Ovary (tissue), 9 donors: ENCODE measurements around the gene THAP11. TPM values are rescaled to one million over a fixed set of nuclear protein-coding genes. Genes with fewer than 3 reads are reported as not detected.

Experiments used
- DNase-seq, 5 donors: peaks; one replicate each; pipeline ENCODE4 v3.0.0-alpha.2; 2019 to 2020
- H3K27ac ChIP-seq, 2 donors: fragments of 200-600 bp; one replicate each; pipeline versions ENCODE4 v1.5.1 to v1.8.0; 2019 to 2022
- H3K27me3 ChIP-seq: fragments of 200-600 bp; one replicate; pipeline ENCODE4 v1.8.0; 2022
- H3K36me3 ChIP-seq: fragments of 200-600 bp; sonication (generic); one replicate; pipeline ENCODE4 v1.5.1; 2019
- H3K4me1 ChIP-seq: one replicate; pipeline ENCODE4 v1.8.1; 2013; ENCODE audit warnings: mild to moderate bottlenecking, moderate library complexity; ENCODE audit not compliant: insufficient read depth
- H3K4me3 ChIP-seq: fragments of 200-600 bp; sonication (generic); one replicate; pipeline ENCODE4 v1.5.1; 2017
- H3K9me3 ChIP-seq, 2 donors: fragments of 200-600 bp in 1 of 2; sonication (generic) in 1 of 2; one replicate each; pipeline versions ENCODE4 v1.5.1 to v1.8.1; 2013 to 2019; ENCODE audit warnings: mild to moderate bottlenecking in 1 of 2, moderate library complexity in 1 of 2
- EP300 ChIP-seq: sonication (generic); formaldehyde crosslinking; IDR thresholded peaks from one replicate; pipeline ENCODE4 v1.6.1; 2017; ENCODE audit warnings: antibody characterized with exemption
- POLR2A ChIP-seq: fragments of 450-650 bp; IDR thresholded peaks from one replicate; pipeline ENCODE4 v1.6.1; 2017; ENCODE audit warnings: antibody characterized with exemption, mild to moderate bottlenecking, moderate library complexity
- WGBS, 3 donors: extraction: QIAGEN DNeasy Blood & Tissue Kit in 1 of 3; methylation state at CpG; one replicate each; pipeline versions ENCODE4 v1.1.5 to v1.1.7; 2013 to 2017; 5-methylcytosine and 5-hydroxymethylcytosine counted together
- intact Hi-C, 4 donors: fragments of 100-400 bp; cut with DNase I; formaldehyde crosslinking; loops; one replicate each; pipeline versions ENCODE4 v1.11.0 to v1.15.1; 2022 to 2023
- polyA plus RNA-seq, 2 donors: library from polyadenylated mRNA; stranded (reverse); fragments of 200-250 nt in 1 of 2; fragments of 350-450 nt in 1 of 2; fragmentation: Illumina TruSeq in 1 of 2; extraction: RNeasy Lipid Tissue Mini Kit (QIAGEN cat#74804) in 1 of 2; gene quantifications; one replicate each; pipeline ENCODE4 v1.2.3, GENCODE V29; 2013 to 2014
- total RNA-seq, 7 donors: library from RNA; depleted of rRNA in 2 of 7; stranded (reverse); fragments of >200 nt in 2 of 7; fragmentation: NEBNext Ultra II Directional in 3 of 7; extraction: Animal tissue kit (Norgen Biotek cat#: 25700) in 3 of 7; gene quantifications; one replicate each; pipeline versions ENCODE4 v1.1.0 to v1.2.4, GENCODE V29; 2016 to 2023
- TF ChIP-seq, protein P1 (sequence below), 3 donors: fragments of 450-650 bp in 2 of 3; fragments of 200-600 bp in 1 of 3; IDR thresholded peaks; one replicate each; pipeline versions ENCODE4 v1.5.1 to v1.8.0; 2016 to 2022; ENCODE audit warnings: antibody characterized with exemption in 3 of 3, mild to moderate bottlenecking in 1 of 3
- donor health status: DM: no; HTN: no; CAD: no; lungs with moderate emphysema.
- donor health status: DM: no; HTN: no; CAD: no.
- donor health status: Bipolar disorder and iron deficiency.
- donor health status: DM: yes; HTN: yes; CAD: no.
- donor health status: DM: no; HTN: no; CAD: no.
- donor health status: DM: yes; HTN: yes; CAD: no.

Gene THAP11
- total and polyA plus RNA-seq, 9 donors, result 17.3 to 59.7 (median 42.9) TPM

DNA sequence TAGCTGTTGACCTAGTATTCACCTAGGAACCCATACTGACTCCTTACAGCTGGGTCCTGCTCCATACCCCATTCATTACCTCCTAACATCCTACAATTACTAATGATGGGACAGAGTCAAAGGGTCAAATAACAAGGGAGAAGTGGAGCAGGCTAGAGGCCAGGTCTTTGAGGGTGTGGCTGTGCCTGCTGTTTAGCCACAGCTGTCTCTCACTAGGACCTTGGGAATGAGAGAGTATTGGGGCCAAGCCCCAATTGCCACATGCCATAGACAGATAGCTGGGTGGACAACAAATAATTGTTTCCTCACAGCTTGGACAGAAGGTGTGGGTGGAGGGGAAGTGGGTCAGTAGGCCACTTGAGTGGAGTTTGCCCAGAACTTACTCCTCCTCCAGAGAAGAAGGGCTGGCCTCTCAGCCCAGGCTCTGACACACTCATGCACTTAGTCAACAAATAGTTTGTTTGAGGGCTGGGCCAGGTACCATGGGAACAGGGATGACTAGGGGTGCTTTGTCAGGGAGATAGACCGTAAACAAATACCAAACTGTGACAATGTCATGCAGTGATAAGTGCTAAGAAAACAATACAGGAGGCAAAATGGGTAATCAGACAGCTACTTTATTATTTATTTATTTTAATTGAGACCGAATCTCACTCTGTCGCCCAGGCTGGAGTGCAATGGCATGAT lies 15.6 kb downstream of the THAP11 start:
- no peak overlapping the region for H3K27ac ChIP-seq
- peaks cover 19% of the 10 kb centered on the region for H3K4me1 ChIP-seq
- no peak overlapping the region for H3K4me3 ChIP-seq
- WGBS, 3 donors, result 68 to 80% (median 78%) methylated on average over 3 of the region's 3 CpGs
- H3K36me3 ChIP-seq, result no peaks in the 10 kb centered on the region
- intact Hi-C loops, result no loop called here
- H3K9me3 ChIP-seq, result no peaks in the 10 kb centered on the region
- no peaks in the 10 kb centered on the region for H3K27me3 ChIP-seq
- TF ChIP-seq, protein P1, sequence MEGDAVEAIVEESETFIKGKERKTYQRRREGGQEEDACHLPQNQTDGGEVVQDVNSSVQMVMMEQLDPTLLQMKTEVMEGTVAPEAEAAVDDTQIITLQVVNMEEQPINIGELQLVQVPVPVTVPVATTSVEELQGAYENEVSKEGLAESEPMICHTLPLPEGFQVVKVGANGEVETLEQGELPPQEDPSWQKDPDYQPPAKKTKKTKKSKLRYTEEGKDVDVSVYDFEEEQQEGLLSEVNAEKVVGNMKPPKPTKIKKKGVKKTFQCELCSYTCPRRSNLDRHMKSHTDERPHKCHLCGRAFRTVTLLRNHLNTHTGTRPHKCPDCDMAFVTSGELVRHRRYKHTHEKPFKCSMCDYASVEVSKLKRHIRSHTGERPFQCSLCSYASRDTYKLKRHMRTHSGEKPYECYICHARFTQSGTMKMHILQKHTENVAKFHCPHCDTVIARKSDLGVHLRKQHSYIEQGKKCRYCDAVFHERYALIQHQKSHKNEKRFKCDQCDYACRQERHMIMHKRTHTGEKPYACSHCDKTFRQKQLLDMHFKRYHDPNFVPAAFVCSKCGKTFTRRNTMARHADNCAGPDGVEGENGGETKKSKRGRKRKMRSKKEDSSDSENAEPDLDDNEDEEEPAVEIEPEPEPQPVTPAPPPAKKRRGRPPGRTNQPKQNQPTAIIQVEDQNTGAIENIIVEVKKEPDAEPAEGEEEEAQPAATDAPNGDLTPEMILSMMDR (IDR thresholded peaks at IDR 0.05), result no peak
- no peak for TF ChIP-seq EP300
- no peak for TF ChIP-seq POLR2A
- DNase-seq, result peak in 1 of 5 donors; percentile 80

DNA sequence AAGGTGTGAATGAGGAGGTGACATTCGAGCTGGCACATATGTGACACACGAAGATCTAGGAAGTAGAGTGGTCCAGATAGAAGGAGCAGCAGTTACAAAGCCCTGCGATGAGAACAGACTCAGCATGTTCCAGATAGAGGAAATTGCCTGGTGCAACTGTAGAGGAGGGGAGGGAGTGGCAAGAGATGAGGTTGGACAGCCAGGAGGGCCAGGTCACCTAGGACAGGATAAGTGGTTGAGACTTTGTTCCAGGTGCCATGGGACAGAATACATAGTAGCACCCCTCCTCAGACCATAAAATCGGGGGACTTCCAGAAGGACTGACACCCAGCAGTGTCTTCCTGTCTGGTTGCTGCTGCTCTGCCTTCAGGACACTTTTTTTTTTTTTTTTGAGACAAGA lies 16.4 kb downstream of the THAP11 start:
- TF ChIP-seq, protein P1 (IDR thresholded peaks at IDR 0.05), result no peak
- TF ChIP-seq POLR2A, result no peak
- no peak for TF ChIP-seq EP300
- Histone ChIP-seq H3K36me3 (no peaks in the 10 kb centered on the region), H3K4me3 (no peak overlapping the region), H3K9me3 (no peaks in the 10 kb centered on the region), H3K27ac (no peak overlapping the region), H3K4me1 (peaks cover 19% of the 10 kb centered on the region), H3K27me3 (no peaks in the 10 kb centered on the region)
- intact Hi-C loops, result no loop called here
- 87 to 89% (median 87%) methylated on average over 4 of the region's 4 CpGs for WGBS, 3 donors
- DNase-seq, result no peak

DNA sequence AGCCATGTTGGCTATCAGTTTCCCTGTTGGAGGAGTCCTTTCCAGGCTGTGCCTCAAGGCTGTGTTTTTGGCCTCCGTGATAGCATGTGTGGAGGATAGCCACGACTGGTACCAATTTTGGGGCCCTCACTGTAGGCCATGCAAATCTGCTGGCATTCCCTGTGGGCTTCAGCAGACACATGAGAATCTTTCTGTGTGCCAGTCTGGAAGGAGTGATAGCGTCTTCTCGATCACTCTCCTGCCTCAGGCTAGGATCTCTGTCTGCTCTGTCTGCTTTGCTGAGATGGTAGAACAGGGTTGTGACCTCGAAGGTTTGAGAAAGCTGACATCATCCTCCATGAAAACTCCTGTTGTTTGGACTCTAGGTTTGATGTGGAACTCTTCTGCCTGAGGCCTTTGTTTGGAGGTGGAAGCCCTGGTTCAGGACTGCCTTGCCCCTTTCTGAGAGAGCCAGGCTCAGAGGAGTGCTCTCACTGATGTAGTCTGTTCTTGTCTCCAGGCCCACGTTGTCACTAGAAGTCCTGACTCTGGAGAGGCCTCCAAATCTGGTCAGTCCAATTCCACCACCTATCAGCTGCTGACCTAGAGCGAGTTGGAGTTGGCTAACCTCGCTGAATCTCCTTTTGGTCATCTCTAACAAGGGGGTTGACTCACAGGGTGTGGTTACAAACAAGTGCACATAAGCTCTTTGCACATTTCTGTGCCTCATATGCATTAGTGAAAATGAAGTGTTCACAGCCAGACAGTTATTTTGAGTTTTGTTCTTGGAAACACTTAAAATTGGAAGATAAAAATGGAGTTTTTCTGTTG lies 18.7 kb downstream of the THAP11 start:
- intact Hi-C loops, result no loop called here
- TF ChIP-seq EP300, result no peak
- TF ChIP-seq POLR2A, result no peak
- TF ChIP-seq, protein P1 (IDR thresholded peaks at IDR 0.05), result no peak
- H3K4me3 ChIP-seq, result no peak overlapping the region
- no peak for DNase-seq
- no peaks in the 10 kb centered on the region for H3K9me3 ChIP-seq
- peaks cover 10% of the 10 kb centered on the region for H3K4me1 ChIP-seq
- H3K36me3 ChIP-seq, result no peaks in the 10 kb centered on the region
- WGBS, 3 donors, result 81 to 86% (median 81%) methylated on average over 8 of the region's 8 CpGs
- H3K27me3 ChIP-seq, result no peaks in the 10 kb centered on the region
- no peak overlapping the region for H3K27ac ChIP-seq

DNA sequence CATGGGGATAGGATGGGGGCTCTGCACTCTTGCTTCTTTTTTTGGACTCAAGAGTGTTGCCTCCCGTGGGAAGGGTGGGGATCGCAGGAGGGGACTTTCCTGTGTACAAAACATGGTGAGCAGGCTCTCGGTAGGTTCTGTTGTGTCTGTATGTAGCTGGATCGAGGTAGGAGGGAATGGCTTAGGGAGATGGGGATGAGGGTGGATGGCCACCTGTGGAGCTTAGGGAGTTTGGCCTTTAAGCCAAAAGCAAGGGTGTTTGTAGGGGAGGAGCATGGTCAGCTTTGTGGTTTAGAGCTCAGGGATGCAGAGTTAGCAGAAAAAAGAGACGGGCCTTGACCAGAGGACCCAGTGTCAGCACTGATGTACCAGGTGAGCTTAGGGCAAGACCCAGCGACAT lies 19.8 kb downstream of the THAP11 start:
- TF ChIP-seq POLR2A, result no peak
- no peak for TF ChIP-seq EP300
- TF ChIP-seq, protein P1 (IDR thresholded peaks at IDR 0.05), result no peak
- Histone ChIP-seq H3K9me3 (no peaks in the 10 kb centered on the region), H3K36me3 (no peaks in the 10 kb centered on the region), H3K4me3 (no peak overlapping the region), H3K27ac (no peak overlapping the region), H3K27me3 (no peaks in the 10 kb centered on the region), H3K4me1 (peaks cover 9% of the 10 kb centered on the region)
- DNase-seq, result no peak
- 85 to 87% (median 86%) methylated on average over 6 of the region's 6 CpGs for WGBS, 3 donors
- intact Hi-C loops, result no loop called here
